Sigmoid colon (tissue), 3 donors: ENCODE data around the gene PCDHB5.

Experiments used
- CTCF ChIP-seq, 4 experiments: fragments of 450-650 bp in 3 of 4; fragments of 200-600 bp in 1 of 4; IDR thresholded peaks; one replicate each; pipeline ENCODE4 v1.5.1; 2016 to 2019; ENCODE audit warnings: antibody characterized with exemption in 4 of 4, mild to moderate bottlenecking in 3 of 4, moderate library complexity in 2 of 4
- POLR2A ChIP-seq, 2 donors: fragments of 450-650 bp; IDR thresholded peaks; one replicate each; pipeline ENCODE4 v1.6.1; 2016; ENCODE audit warnings: antibody characterized with exemption in 2 of 2, mild to moderate bottlenecking in 2 of 2, moderate library complexity in 2 of 2

- TF ChIP-seq POLR2A (IDR thresholded peaks at IDR 0.05) (no peak), CTCF (IDR thresholded peaks at IDR 0.05) (no peak)
These were observed 34.7 kb upstream of the PCDHB5 start, which contains the start of gene PCDHB3 for GRCh38 chr5:141100243-141100805.
